Measurements from ENCODE around the gene UBA6.

Gene UBA6

GRCh38 chr4:67576059-67576466 is 124.9 kb downstream of the UBA6 start:
- no peak for DNase-seq (ENCODE audit: low read depth)

- DNase-seq (ENCODE audit: low read depth) = no peak
These were observed 125.5 kb downstream of the UBA6 start for GRCh38 chr4:67575232-67576058.

GRCh38 chr4:67573193-67573592 is 127.8 kb downstream of the UBA6 start:
- DNase-seq (ENCODE audit: low read depth) = no peak

GRCh38 chr4:67571975-67572374 is 129.0 kb downstream of the UBA6 start:
- no peak for DNase-seq (ENCODE audit: low read depth)

GRCh38 chr4:67570537-67570936 is 130.4 kb downstream of the UBA6 start:
- DNase-seq (ENCODE audit: low read depth) = no peak

- DNase-seq (ENCODE audit: low read depth) = no peak
These were observed 132.1 kb downstream of the UBA6 start for GRCh38 chr4:67568820-67569219.

GRCh38 chr4:67566335-67566734 is 134.6 kb downstream of the UBA6 start:
- no peak for DNase-seq (ENCODE audit: low read depth)

GRCh38 chr4:67565284-67565683 is 135.7 kb downstream of the UBA6 start:
- DNase-seq (ENCODE audit: low read depth) = no peak
